ACHN (cell line): Measurements from ENCODE around the gene SLC19A2.

Experiments
- DNase-seq: peaks from one replicate; pipeline ENCODE4 v3.0.0-alpha.2; 2015
- in situ Hi-C: cut with HindIII; loops from 2 replicates; pipeline ENCODE4 v1.10.0; 2017; ENCODE audit warnings: low sequenced_read_pairs, low pct_ligation_motif_present, low pct_unique_long_range_greater_than_20kb

The SLC19A2 gene

DNA sequence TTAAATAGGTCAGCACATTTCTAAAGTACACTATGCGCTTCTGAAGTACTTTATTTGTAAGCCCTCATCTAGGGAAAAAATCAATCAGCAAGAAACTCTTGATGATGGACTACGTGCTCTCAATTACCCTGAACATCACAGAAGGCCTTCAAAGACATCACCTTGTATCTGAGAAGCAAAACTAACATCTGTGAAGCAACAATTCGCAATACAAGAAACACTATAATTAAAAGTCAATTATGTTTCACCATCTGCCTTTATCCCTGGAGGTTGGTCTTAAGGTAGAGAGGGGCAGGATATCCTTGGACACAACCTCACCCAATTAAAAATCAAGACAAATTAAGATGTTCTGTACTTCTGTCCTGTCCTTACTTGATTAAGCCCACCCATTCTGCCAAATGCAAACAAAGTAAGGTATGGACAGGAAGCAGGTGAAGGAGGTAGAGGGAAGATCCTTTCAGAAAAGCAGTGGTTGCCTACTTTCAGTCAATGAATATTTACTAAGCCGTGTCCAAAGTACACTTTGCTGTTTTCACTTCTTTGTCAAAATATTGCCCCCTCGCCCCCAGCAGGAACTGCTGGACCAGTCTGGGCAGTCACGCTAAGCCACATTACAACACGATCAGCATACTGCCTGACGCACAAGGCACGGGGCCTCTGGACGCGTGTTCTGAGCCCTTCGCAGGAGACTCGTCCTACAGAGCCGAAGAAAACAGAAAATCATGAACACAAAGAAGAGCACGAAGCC is 887 bp downstream of the SLC19A2 start:
- in situ Hi-C loops: no loop called here
- peak; percentile 66 for DNase-seq

DNA sequence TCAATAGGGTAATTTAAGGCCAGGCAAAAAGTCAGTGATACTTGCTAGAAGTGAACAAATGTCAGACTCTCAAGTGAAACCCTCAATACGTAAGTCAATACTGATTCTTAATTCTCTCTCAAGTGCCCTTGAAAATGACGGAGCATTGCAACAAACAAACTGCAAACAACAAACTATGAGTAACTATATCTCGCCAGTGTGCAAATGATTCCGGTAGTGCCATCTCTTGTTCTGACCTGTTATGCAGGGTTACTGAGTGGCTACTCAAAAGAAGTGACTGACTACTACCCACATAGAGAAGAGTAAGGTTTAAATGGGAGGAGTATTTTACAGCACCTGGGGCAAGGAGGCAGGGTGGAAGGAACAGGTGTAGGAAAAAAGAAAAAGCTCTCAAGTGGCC is 1.6 kb downstream of the SLC19A2 start:
- no peak for DNase-seq
- in situ Hi-C loops: no loop called here

DNA sequence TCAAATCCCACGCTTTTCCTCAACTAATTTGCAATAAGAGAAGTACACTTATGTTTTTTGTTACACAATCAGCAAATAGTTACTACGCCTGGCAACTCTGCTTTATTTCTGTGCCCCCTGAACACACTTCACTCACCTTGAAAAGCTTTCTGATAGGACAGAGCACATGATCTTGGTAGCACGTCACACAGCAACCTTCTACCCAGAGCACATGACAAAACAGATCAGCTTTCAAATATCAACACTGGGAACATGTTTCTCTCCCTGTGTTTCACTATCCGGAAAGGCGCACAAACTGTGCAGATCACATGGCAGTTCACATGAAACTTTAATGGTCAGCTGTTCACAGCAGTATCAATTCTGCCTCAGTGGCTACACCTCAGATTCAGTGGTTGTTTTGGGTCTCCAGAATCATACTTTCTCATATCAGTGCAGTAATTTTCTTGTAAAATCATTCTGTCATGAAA is 2.2 kb downstream of the SLC19A2 start:
- in situ Hi-C loops: no loop called here
- DNase-seq: no peak

DNA sequence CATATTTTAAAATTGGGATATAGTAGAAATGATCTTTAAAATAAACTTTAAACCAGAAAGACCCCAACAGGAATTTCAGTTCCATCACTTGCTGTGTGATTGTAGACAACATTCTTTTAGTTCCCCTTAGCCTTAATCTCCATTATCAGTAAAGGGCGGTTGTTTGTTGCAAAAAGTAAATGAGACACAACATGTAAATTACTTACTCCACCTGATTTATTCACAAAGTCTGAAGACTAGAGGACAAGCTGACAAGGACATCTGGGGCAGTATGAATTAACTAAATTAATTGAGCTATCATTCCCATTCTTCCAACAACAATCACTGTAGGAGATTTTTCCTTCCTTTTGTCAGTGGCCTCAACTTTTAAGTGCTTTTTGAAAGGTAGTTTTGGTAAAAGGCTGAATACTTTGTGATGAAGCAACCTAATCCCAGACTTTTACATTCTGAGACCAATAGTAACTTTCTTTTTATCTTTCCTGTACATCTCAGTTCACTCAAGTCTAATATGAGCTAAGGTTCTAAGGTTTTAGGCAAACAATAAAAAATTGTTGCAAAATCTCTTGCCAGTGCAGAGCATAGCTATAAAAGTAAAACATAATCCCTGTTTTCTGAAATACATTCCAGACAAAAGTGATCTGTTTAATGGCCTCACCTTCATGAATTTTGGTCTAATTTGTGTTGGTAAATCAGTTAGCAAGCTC is 6.2 kb downstream of the SLC19A2 start:
- in situ Hi-C loops: no loop called here
- DNase-seq: no peak

DNA sequence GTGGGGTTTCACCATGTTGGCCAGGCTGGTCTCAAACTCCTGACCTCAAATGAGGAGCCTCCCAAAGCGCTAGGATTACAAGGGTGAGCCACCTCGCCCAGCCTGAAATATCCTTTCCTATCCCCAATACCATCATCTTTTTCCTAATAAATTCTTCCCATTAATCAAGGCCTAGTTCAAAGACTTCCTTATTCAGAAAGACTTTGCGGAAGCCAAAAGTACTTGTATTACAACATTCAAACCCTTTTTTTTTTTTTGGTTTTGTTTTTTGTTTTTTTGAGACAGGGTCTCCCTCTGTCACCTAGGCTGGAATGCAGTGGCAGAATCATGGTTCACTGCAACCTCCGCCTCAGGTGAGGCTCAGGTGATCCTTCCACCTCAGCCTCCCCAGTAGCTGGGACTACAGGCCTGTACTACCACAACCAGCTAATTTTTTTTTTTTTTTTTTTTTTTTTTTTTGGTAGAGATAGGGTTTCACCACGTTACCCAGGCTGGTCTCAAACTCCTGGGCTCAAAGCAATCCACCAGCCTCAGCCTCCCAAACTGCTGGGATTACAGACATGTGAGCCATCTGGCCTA is 7.6 kb downstream of the SLC19A2 start:
- DNase-seq: no peak
- in situ Hi-C loops: no loop called here

DNA sequence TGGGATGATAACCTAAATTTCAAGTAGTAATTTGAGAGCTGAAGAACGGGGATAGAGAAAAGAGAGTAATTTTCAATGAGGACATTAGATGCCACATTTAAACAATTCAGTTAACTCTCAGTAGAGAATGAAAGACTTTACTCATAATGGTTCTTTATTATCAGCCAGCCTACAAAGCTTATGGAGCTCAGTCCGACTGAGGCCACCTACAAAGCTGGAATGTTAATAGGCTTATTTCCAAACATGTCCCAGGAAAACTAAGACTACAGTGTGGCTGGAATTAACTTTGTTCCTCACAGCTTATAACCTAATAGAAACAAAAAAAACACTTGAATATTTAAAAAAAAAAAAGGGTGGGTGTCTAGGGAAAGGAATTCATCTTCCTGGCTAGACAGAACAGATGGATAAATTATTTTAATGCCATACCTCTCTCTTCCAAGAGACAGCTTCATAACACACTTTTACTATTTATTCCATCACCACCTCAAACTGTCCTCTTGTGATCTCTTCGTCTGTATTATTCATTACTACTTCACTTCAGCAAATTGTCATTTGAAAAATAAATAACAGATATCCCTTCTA is 9.8 kb downstream of the SLC19A2 start:
- DNase-seq: no peak
- in situ Hi-C loops: no loop called here

DNA sequence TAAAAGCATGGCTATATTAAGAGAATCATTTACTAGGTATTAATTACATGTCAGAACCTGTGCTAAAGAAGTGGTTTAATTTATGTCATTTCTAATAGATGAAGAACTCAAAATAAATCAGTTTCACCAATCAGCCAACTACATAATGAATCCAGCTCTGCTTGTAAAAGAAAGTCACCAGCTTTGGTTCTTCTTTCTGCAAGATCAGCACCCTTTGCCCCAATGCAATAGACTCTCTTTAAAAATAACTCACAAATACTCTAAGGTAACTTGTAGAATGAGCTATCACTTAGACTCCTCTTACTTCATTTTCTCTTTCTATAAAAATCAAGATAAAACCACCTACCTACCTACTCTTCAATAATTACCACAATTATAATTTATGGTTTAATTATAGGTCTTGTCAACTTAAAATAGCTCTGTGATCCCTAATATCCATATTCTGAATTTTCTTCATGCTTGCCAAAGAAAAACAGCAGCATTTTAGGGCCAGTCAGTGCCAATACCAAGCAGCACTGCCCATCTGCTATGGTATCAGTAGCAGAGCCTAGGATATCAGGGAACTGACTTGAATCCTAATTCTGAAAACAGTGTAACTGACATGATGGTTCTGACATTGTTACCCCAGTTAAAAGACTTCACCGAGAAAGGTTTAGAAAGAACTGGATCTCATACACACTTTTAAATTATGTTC is 11.3 kb downstream of the SLC19A2 start:
- DNase-seq: no peak
- in situ Hi-C loops: no loop called here

DNA sequence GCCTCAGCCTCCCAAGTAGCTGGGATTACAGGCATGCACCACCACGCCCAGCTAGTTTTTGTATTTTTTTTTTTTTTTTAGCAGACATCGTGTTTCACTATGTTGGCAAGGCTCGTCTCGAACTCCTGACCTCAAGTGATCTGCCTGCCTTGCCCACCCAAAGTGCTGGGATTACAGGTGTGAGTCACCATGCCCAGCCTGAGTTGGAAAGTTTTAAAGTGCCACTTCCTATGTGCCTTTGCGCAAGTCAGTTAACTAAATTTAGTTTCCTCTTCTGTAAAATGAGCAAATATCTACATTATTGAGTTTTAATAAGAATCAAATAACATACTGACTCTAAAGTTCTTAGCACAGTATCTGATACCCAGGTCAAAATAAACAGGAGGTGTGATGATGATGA is 12.4 kb downstream of the SLC19A2 start:
- DNase-seq: no peak
- in situ Hi-C loops: no loop called here

DNA sequence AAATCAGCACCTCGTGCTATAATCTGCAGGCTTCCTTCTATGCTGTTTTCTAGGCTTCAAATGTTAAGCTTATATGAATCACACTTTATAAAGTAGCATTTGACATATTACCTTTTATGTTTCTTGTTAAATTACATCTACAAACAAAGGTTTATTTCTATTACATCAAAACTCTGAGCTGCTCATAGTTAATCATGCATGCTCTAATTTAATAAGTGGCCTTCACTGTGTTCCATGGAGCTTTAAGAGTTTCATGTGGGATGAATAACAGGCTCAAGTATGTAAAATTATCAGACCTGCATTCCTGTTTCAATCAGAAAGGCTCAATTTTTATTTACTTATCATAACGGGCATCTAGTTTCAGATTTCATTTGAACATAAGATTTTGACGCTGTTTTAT is 13.0 kb downstream of the SLC19A2 start:
- DNase-seq: no peak
- in situ Hi-C loops: no loop called here

DNA sequence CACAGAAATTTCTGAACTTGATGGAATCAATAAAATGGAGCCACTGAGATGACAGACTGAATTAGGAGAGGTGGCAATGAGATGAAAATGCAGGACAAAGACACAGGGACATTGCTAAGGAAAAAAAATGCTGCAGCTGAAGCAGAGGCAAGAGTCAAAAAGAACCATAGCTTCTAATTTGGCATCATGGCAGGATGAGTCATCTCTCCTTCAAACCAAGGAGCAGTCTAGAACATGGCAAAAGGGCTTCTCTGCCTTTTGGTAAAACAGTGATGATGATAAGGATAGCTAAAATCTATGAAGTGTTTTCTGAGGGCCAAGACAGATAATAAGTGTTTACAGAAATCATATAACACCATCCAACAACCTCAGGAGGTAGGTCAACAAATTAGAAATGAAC is 16.8 kb downstream of the SLC19A2 start:
- DNase-seq: no peak
- in situ Hi-C loops: no loop called here

DNA sequence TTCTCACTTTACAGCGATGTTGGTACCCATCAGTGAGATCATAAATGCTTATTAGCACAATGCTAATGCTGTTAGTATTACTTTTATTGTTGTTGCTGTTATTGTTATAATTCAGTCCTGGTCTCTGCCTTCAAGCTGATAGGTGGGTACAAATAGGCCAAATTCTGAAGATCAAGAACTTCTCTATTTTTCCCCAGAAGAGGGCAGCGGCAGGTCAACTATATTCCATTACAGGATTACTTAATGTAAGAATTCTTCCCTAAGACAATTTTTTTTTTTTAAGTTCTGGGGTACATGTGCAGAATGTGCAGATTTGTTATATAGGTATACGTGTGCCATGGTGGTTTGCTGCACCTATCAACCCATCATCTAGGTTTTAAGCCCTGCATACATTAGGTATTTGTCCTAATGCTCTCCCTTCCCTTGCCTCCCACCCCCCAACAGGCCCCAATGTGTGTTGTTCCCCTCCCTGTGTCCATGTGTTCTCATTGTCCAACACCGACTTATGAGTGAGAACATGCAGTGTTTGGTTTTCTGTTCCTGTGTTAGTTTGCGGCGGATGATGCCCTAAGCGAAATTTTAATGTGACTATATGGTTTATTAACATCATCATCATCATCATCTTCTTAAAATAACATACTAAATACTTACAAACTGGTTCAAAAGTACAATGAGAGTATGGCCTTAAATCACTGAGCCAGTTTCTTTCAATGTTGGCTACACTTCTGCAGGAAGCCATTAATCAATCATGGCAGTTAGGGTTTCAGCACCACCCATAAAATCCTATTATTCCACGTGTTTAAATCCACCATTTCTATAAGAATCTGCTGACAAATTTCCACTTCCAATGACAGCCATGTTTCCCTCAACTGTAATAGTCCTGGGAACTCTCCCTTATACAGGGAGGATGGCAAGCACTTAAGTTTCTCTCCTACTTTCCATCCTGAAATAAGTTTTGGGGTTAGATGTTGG is 19.2 kb downstream of the SLC19A2 start:
- DNase-seq: peak; percentile 70
- in situ Hi-C loops: no loop called here

DNA sequence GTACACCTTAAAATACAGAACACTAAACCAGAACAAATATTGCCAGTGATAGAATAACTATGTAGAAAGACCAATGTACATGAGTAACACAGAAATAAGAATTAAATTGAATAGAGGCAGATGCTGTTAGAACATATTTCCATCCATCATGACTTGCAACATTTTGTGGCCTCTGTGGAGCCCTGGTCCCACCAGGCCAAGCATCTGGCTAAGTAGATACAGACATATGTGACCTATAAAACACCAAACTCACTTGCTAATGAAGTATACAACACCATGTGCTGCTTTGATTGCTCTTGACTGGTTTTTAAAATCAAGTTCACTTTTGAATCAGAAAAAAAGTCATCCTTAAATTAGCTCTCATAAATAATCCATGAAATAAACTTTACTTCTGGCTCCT is 20.5 kb downstream of the SLC19A2 start:
- in situ Hi-C loops: no loop called here
- DNase-seq: no peak

DNA sequence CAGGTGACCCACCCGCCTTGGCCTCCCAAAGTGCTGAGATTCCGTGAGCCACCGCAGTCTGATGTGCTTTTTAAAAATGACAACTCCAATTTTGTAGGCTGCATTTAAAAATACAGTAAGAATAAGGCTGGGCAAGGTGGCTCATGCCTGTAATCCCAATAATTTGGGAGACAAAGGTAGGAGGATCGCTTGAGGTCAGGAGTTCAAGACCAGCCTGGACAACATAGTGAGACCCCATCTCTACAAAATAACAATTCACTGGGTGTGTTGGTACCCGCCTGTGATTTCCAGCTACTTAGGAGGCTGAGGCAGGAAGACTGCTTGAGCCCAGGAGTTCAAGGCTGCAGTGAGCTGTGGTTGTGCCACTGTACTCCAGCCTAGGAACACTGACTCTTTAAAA is 23.4 kb downstream of the SLC19A2 start:
- in situ Hi-C loops: no loop called here
- DNase-seq: no peak

DNA sequence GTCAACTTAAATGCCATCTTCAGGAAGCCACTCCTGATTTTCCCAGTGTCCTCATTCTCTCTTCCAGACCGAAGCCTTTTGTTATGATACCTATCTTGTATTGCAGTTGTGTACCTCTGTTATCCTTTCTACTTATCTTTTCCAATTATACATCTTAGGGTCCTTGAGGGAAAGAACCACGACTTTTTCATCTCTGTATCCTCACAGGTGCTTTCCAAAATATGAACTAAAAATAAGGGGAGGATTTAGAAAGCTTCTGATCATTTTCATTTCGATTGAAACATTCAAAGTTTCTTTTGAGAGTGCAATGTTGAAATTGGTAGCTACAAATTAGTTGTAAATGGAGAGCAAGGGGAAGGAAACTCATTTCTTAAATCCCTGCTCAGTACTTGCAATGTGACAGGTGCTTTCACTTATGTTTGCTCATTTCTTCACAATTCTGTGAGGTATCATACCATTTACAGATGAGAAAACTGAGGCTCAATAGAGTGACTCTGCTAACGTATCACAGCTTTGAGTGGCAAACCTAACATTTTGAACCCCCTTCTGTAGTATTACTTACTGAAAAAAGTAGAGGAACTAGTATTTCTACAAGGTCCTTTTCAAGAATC is 24.2 kb downstream of the SLC19A2 start:
- DNase-seq: no peak
- in situ Hi-C loops: no loop called here

DNA sequence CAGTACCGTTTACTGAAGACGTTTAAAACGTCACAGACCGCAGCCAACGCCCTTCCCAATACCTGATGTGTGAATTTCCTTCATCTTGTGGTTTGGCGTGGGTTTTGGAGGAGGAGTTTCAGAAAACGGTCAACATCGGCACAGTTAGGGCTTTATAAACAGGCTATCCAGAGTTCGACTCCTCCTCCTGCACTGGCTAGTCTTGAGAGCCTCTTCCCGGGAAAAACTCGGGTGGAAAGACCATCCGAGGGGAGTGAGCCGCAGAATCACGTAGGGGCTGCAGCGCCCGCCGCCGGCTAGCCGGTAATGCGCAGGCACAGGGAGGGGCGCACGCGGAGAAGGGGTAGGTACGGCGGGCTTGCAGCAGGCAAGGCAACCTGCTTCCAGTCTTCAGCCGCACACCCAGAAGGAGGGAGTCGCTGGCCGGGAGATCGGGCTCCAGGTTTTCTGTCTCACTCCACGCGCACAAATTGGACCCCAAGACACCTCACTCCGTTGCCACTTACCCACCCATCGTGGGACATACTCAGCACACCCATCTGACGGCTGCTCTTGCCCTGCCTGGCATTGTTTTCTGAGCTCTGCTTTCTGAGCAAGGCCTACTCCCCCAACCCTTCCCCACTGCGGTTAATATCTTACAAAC is 25.4 kb downstream of the SLC19A2 start:
- in situ Hi-C loops: no loop called here

DNA sequence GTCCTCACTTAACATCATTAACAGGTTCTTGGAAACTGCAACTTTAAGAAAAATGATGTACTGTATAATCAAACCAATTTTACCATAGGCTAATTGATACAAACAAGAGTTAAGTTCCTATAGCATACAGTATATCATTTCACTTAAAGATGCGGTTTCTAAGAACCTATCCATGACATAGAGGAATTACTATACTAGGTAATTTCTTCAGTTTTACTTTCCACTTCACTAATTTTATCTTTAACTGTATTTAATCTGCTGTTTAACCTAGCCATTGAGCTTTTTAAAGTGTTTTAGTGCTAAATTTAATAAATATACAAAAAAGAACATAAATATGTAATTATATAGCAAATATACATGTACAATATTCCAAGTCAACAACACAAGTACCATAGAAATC is 28.3 kb downstream of the SLC19A2 start:
- no peak for DNase-seq
- in situ Hi-C loops: no loop called here

More for the DNA sequence above, 25.4 kb downstream of the SLC19A2 start:
- no peak for DNase-seq

DNA sequence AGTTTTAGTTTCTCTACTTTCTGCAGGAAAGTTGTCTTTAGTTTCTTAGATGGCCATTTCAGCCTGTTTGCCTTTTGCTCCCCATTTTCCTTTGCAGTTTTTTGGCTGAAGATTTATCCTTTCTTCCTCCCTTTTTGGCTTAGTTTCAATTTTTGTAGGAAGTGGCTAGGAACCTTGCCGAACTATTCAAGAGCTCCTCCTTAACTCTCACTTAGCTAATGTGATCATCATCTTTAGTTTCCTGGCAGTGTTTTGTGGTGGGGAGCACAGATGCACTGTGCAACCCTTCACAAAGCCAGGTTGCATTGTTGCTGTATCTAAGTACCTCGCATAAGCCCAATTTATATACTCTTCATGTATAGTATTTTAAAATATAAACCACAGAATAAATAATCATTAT is 29.7 kb downstream of the SLC19A2 start:
- in situ Hi-C loops: no loop called here
- DNase-seq: no peak
